Thymus (tissue), 11 donors: Measurements from ENCODE around the gene THAP5. TPM values are rescaled to one million over a fixed set of nuclear protein-coding genes. Genes with fewer than 3 reads are reported as not detected.

Source experiments
- DNase-seq, 9 donors: peaks; one replicate each; pipeline ENCODE4 v3.0.0-alpha.2; 2013; ENCODE audit warnings: low spot score in 9 of 9, low read depth in 6 of 9, missing footprints in 1 of 9
- H3K27ac ChIP-seq, 2 donors: one replicate each; pipeline ENCODE4 v1.5.1; 2013; ENCODE audit warnings: control low read depth in 1 of 2, low read depth in 1 of 2, low read length in 1 of 2, mild to moderate bottlenecking in 1 of 2, moderate library complexity in 1 of 2
- H3K27me3 ChIP-seq, 2 donors: one replicate each; pipeline ENCODE4 v1.5.1; 2013; ENCODE audit warnings: low read length in 1 of 2; ENCODE audit not compliant: control insufficient read depth in 2 of 2, insufficient read depth in 1 of 2
- H3K36me3 ChIP-seq, 2 donors: one replicate each; pipeline ENCODE4 v1.5.1; 2013; ENCODE audit warnings: low read length in 1 of 2, mild to moderate bottlenecking in 1 of 2, moderate library complexity in 1 of 2; ENCODE audit not compliant: control insufficient read depth in 2 of 2, insufficient read depth in 2 of 2
- H3K4me1 ChIP-seq, 2 donors: one replicate each; pipeline ENCODE4 v1.5.1; 2013; ENCODE audit warnings: low read length in 2 of 2; ENCODE audit not compliant: control insufficient read depth in 2 of 2, insufficient read depth in 2 of 2
- H3K4me3 ChIP-seq, 2 donors: one replicate each; pipeline ENCODE4 v1.5.1; 2013; ENCODE audit warnings: low read length in 2 of 2, control low read depth in 1 of 2, mild to moderate bottlenecking in 1 of 2
- H3K9me3 ChIP-seq, 2 donors: one replicate each; pipeline ENCODE4 v1.5.1; 2013; ENCODE audit warnings: low read length in 1 of 2, mild to moderate bottlenecking in 1 of 2; ENCODE audit not compliant: control insufficient read depth in 2 of 2, insufficient read depth in 1 of 2
- WGBS: extraction: QIAGEN DNeasy Blood & Tissue Kit; methylation state at CpG from one replicate; pipeline ENCODE4 v1.1.7; 2013; 5-methylcytosine and 5-hydroxymethylcytosine counted together
- polyA plus RNA-seq: library from polyadenylated mRNA; stranded (reverse); fragments of 200-250 nt; gene quantifications from one replicate; pipeline ENCODE4 v1.2.3, GENCODE V29; 2013
- total RNA-seq: library from RNA; stranded (reverse); fragments of 120-200 nt; gene quantifications from one replicate; pipeline ENCODE4 v1.2.4, GENCODE V29; 2013
- donor health status: healthy.

Gene THAP5
- total and polyA plus RNA-seq, 2 donors: 16.2 to 24.2 TPM

- 96% methylated on average over 2 of the region's 2 CpGs for WGBS
- H3K36me3 ChIP-seq: no peaks in the 10 kb centered on the region
Observed at GRCh38 chr7:108590606-108591005, 21.1 kb upstream of the THAP5 start.

DNA sequence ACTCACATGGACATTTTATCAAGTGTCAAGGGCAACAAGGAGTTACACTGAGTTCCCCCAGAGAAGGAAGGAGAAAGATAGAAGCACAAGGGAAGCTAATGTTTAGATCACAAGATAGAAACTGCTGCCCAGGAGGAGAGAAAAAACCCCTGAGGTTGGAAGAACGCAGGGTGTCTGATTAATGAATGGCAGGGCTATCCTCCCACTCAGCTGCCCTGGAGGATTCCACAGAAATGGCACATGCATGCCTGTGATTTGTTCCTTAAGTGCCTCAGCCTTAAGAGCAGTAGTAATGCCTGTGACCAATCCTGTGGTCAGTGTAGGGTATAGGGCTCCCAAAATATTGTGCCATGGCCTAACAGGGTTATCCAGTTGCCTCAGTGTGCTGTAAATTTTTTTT, 20.4 kb upstream of the THAP5 start:
- no peak overlapping the region for H3K27ac ChIP-seq
- DNase-seq: no peak

More at GRCh38 chr7:108590606-108591005, 21.1 kb upstream of the THAP5 start:
- Histone ChIP-seq H3K9me3 (no peaks in the 10 kb centered on the region), H3K27me3 (no peaks in the 10 kb centered on the region), H3K4me1 (no peaks in the 10 kb centered on the region), H3K4me3 (no peak overlapping the region), H3K27ac (no peak overlapping the region)
- no peak for DNase-seq

DNA sequence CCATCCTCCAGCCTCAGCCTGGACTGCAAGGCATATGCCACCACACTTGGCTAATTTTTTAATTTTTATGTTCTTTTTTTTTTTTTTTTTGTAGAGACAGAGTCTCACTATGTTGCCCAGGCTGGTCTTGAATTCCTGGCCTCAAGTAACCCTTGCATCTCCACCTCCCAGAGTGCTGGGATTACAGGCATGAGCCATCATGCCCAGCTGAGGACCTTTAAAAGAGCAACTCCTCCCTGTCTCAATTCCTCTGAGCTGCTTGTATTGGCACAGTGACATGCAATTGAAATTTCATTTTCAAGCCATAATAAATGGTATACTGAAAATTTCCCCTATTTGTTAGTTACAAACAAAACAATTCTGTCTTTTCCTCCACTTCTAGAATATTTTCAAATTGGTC, 19.7 kb upstream of the THAP5 start:
- no peaks in the 10 kb centered on the region for H3K4me1 ChIP-seq
- H3K27me3 ChIP-seq: no peaks in the 10 kb centered on the region
- no peaks in the 10 kb centered on the region for H3K36me3 ChIP-seq
- no peaks in the 10 kb centered on the region for H3K9me3 ChIP-seq
- DNase-seq: no peak
- H3K27ac ChIP-seq: no peak overlapping the region
- no peak overlapping the region for H3K4me3 ChIP-seq

More for the DNA sequence above, 20.4 kb upstream of the THAP5 start:
- no peaks in the 10 kb centered on the region for H3K36me3 ChIP-seq
- no peaks in the 10 kb centered on the region for H3K9me3 ChIP-seq
- WGBS: 92% methylated on average over 1 of the region's 1 CpG
- no peak overlapping the region for H3K4me3 ChIP-seq
- no peaks in the 10 kb centered on the region for H3K27me3 ChIP-seq
- H3K4me1 ChIP-seq: no peaks in the 10 kb centered on the region

GRCh38 chr7:108586274-108586710, 16.8 kb upstream of the THAP5 start:
- 66% methylated on average over 2 of the region's 3 CpGs for WGBS
- no peaks in the 10 kb centered on the region for H3K27me3 ChIP-seq
- no peak overlapping the region for H3K27ac ChIP-seq
- DNase-seq: no peak
- H3K4me1 ChIP-seq: no peaks in the 10 kb centered on the region
- no peak overlapping the region for H3K4me3 ChIP-seq
- no peaks in the 10 kb centered on the region for H3K36me3 ChIP-seq
- no peaks in the 10 kb centered on the region for H3K9me3 ChIP-seq

GRCh38 chr7:108585843-108586242, 16.3 kb upstream of the THAP5 start:
- no peaks in the 10 kb centered on the region for H3K9me3 ChIP-seq
- DNase-seq: no peak
- H3K27ac ChIP-seq: no peak overlapping the region
- no peaks in the 10 kb centered on the region for H3K27me3 ChIP-seq
- no peaks in the 10 kb centered on the region for H3K4me1 ChIP-seq
- WGBS: 98% methylated on average over 2 of the region's 2 CpGs
- H3K36me3 ChIP-seq: no peaks in the 10 kb centered on the region
- H3K4me3 ChIP-seq: no peak overlapping the region

DNA sequence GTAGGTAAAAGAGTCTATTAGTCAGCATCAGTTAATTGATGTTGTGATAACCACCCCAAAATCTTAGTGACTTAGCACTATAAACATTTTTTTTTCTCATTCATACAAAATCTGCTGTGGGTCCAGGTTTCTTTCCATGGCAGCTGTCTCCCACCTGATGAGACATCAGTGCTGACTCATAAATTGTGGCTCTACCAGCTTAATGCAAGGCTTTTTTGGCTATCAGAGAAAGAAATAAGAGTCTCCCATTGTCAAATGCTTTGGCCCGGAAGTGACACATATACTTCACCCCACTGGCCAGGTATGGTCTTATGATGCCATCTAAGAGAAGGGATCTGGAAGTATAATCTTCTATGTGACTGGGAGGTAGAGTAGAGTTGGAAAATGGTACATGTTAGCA, 14.7 kb upstream of the THAP5 start:
- 99% methylated on average over 1 of the region's 1 CpG for WGBS

GRCh38 chr7:108581655-108582491, 12.4 kb upstream of the THAP5 start:
- Histone ChIP-seq H3K36me3 (peaks cover 9 to 11% of the 10 kb centered on the region in 2 donors), H3K4me3 (no peak overlapping the region), H3K27me3 (no peaks in the 10 kb centered on the region), H3K27ac (no peak overlapping the region), H3K9me3 (peaks cover 5 to 17% of the 10 kb centered on the region in 2 donors), H3K4me1 (no peaks in the 10 kb centered on the region)
- 96% methylated on average over 4 of the region's 4 CpGs for WGBS
- DNase-seq: no peak

More for the DNA sequence above, 14.7 kb upstream of the THAP5 start:
- Histone ChIP-seq H3K4me3 (no peak overlapping the region), H3K27me3 (no peaks in the 10 kb centered on the region), H3K4me1 (no peaks in the 10 kb centered on the region), H3K27ac (no peak overlapping the region), H3K9me3 (peaks cover 3 to 13% of the 10 kb centered on the region in 2 donors), H3K36me3 (peaks cover 6 to 7% of the 10 kb centered on the region in 2 donors)
- DNase-seq: no peak

DNA sequence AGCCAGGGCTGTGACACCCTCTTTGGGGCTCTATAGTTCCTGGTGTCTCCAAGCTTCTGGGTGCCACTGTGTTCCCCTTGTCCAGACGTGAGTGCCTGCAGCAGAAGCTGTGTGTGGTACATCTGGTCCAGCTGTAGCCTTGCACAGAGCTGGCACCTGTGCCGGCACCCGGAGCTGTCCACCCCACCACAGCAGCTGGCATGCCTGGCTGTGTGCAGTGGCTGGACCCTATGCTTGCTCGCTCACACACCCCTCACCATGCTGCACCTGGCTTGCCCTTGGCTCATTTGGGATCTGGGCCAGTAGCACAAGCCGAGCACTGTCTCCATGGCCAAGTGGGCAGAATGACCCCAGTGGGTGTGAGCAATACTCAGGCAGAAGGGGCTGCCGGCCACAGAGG, 10.8 kb upstream of the THAP5 start:
- Histone ChIP-seq H3K4me3 (no peak overlapping the region), H3K36me3 (peaks cover 11 to 17% of the 10 kb centered on the region in 2 donors), H3K27me3 (no peaks in the 10 kb centered on the region), H3K27ac (no peak overlapping the region), H3K9me3 (peaks cover 5 to 17% of the 10 kb centered on the region in 2 donors), H3K4me1 (no peaks in the 10 kb centered on the region)
- WGBS: 80% methylated on average over 6 of the region's 6 CpGs
- DNase-seq: no peak

DNA sequence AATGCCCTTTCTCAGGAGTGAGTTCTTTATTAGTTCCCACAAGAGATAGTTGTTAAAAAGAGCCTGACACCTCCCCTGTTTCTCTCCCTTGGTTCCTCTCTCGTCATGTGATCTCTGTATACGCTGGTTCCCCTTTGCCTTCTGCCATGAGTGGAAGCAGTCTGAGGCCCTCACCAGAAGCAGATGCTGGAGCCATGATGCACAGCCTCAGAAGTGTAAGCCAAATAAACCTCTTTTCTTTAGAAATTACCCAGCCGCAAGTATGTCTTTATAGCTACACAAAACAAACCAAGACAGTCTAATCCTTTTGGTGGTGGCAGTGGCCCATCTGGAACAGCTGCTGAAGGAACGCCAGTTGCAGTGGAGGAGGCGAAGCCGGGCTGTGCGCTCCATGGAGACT, 9.4 kb upstream of the THAP5 start:
- peaks cover 11 to 24% of the 10 kb centered on the region in 2 donors for H3K36me3 ChIP-seq
- no peaks in the 10 kb centered on the region for H3K27me3 ChIP-seq
- no peak for DNase-seq
- H3K4me3 ChIP-seq: no peak overlapping the region
- no peaks in the 10 kb centered on the region for H3K4me1 ChIP-seq
- H3K9me3 ChIP-seq: peaks cover 5 to 17% of the 10 kb centered on the region in 2 donors
- H3K27ac ChIP-seq: no peak overlapping the region
- over 99% methylated on average over 7 of the region's 7 CpGs for WGBS
